Ovary (tissue), 9 donors: ENCODE data around the gene PHKG1. TPM values are rescaled to one million over a fixed set of nuclear protein-coding genes. Genes with fewer than 3 reads are reported as not detected.

Experiments
- DNase-seq, 5 donors: peaks; one replicate each; pipeline ENCODE4 v3.0.0-alpha.2; 2019 to 2020
- H3K27ac ChIP-seq, 2 donors: fragments of 200-600 bp; one replicate each; pipeline versions ENCODE4 v1.5.1 to v1.8.0; 2019 to 2022
- H3K27me3 ChIP-seq: fragments of 200-600 bp; one replicate; pipeline ENCODE4 v1.8.0; 2022
- H3K36me3 ChIP-seq: fragments of 200-600 bp; sonication (generic); one replicate; pipeline ENCODE4 v1.5.1; 2019
- H3K4me1 ChIP-seq: one replicate; pipeline ENCODE4 v1.8.1; 2013; ENCODE audit warnings: mild to moderate bottlenecking, moderate library complexity; ENCODE audit not compliant: insufficient read depth
- H3K4me3 ChIP-seq: fragments of 200-600 bp; sonication (generic); one replicate; pipeline ENCODE4 v1.5.1; 2017
- H3K9me3 ChIP-seq, 2 donors: fragments of 200-600 bp in 1 of 2; sonication (generic) in 1 of 2; one replicate each; pipeline versions ENCODE4 v1.5.1 to v1.8.1; 2013 to 2019; ENCODE audit warnings: mild to moderate bottlenecking in 1 of 2, moderate library complexity in 1 of 2
- EP300 ChIP-seq: sonication (generic); formaldehyde crosslinking; IDR thresholded peaks from one replicate; pipeline ENCODE4 v1.6.1; 2017; ENCODE audit warnings: antibody characterized with exemption
- POLR2A ChIP-seq: fragments of 450-650 bp; IDR thresholded peaks from one replicate; pipeline ENCODE4 v1.6.1; 2017; ENCODE audit warnings: antibody characterized with exemption, mild to moderate bottlenecking, moderate library complexity
- WGBS, 3 donors: extraction: QIAGEN DNeasy Blood & Tissue Kit in 1 of 3; methylation state at CpG; one replicate each; pipeline versions ENCODE4 v1.1.5 to v1.1.7; 2013 to 2017; 5-methylcytosine and 5-hydroxymethylcytosine counted together
- intact Hi-C, 4 donors: fragments of 100-400 bp; cut with DNase I; formaldehyde crosslinking; loops; one replicate each; pipeline versions ENCODE4 v1.11.0 to v1.15.1; 2022 to 2023
- polyA plus RNA-seq, 2 donors: library from polyadenylated mRNA; stranded (reverse); fragments of 200-250 nt in 1 of 2; fragments of 350-450 nt in 1 of 2; fragmentation: Illumina TruSeq in 1 of 2; extraction: RNeasy Lipid Tissue Mini Kit (QIAGEN cat#74804) in 1 of 2; gene quantifications; one replicate each; pipeline ENCODE4 v1.2.3, GENCODE V29; 2013 to 2014
- total RNA-seq, 7 donors: library from RNA; depleted of rRNA in 2 of 7; stranded (reverse); fragments of >200 nt in 2 of 7; fragmentation: NEBNext Ultra II Directional in 3 of 7; extraction: Animal tissue kit (Norgen Biotek cat#: 25700) in 3 of 7; gene quantifications; one replicate each; pipeline versions ENCODE4 v1.1.0 to v1.2.4, GENCODE V29; 2016 to 2023
- TF ChIP-seq, protein P1 (sequence below), 3 donors: fragments of 450-650 bp in 2 of 3; fragments of 200-600 bp in 1 of 3; IDR thresholded peaks; one replicate each; pipeline versions ENCODE4 v1.5.1 to v1.8.0; 2016 to 2022; ENCODE audit warnings: antibody characterized with exemption in 3 of 3, mild to moderate bottlenecking in 1 of 3
- donor health status: DM: no; HTN: no; CAD: no; lungs with moderate emphysema.
- donor health status: DM: no; HTN: no; CAD: no.
- donor health status: Bipolar disorder and iron deficiency.
- donor health status: DM: yes; HTN: yes; CAD: no.
- donor health status: DM: no; HTN: no; CAD: no.
- donor health status: DM: yes; HTN: yes; CAD: no.

The PHKG1 gene
- total and polyA plus RNA-seq, 9 donors, result 0.97 to 2.3 (median 1.1) TPM

DNA sequence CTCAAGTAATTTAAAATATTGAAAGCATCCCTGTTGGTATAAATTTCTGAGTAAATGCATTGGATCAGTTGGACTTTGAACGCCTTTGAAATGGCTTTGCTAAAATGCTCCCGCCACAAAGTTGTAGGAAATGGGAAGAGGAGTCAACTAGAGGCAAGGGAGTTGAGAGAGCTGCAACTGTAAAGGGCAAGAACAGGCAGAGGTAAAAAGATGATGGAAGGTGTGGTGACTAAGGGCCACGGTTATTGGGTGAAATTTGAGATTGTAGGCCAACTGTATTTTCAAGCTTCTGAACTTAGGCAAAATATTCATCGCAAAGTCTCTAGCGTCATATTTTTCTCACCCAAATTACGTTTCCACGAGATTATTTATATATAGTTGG, 29.3 kb downstream of the PHKG1 start:
- Histone ChIP-seq H3K4me1 (peaks cover 3% of the 10 kb centered on the region), H3K36me3 (no peaks in the 10 kb centered on the region), H3K4me3 (peak overlapping the region; percentile 87), H3K9me3 (no peaks in the 10 kb centered on the region), H3K27ac (peak overlapping the region in 1 of 2 donors; percentile 85), H3K27me3 (no peaks in the 10 kb centered on the region)
- intact Hi-C loops, result no loop called here
- DNase-seq, result no peak
- TF ChIP-seq, protein P1, sequence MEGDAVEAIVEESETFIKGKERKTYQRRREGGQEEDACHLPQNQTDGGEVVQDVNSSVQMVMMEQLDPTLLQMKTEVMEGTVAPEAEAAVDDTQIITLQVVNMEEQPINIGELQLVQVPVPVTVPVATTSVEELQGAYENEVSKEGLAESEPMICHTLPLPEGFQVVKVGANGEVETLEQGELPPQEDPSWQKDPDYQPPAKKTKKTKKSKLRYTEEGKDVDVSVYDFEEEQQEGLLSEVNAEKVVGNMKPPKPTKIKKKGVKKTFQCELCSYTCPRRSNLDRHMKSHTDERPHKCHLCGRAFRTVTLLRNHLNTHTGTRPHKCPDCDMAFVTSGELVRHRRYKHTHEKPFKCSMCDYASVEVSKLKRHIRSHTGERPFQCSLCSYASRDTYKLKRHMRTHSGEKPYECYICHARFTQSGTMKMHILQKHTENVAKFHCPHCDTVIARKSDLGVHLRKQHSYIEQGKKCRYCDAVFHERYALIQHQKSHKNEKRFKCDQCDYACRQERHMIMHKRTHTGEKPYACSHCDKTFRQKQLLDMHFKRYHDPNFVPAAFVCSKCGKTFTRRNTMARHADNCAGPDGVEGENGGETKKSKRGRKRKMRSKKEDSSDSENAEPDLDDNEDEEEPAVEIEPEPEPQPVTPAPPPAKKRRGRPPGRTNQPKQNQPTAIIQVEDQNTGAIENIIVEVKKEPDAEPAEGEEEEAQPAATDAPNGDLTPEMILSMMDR (IDR thresholded peaks at IDR 0.05), result no peak
- TF ChIP-seq EP300 (no peak), POLR2A (no peak)
- WGBS, 3 donors, result 44 to 60% (median 51%) methylated on average over 7 of the region's 7 CpGs

DNA sequence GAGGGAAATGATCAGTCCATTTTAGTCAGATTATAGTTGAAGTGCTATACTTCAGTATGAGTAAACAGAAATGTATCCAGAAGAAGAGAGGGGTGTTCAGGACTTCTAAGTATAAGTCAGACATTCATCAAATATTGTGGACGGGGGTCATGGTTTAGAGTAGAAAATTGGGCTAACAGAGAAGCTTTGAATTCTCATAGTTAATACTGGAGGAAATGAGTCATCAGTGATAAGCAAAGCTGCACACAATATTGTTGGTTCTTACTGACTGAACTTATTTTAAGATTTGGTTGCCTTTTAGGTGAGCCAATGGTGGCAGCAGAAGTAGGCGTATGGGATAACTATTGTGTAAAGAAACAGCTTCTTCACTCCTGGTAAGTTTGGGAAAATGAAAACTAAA, 30.4 kb downstream of the PHKG1 start:
- Histone ChIP-seq H3K27ac (peak overlapping the region in 1 of 2 donors; percentile 85), H3K27me3 (no peaks in the 10 kb centered on the region), H3K4me3 (no peak overlapping the region), H3K9me3 (no peaks in the 10 kb centered on the region), H3K36me3 (no peaks in the 10 kb centered on the region), H3K4me1 (peaks cover 3% of the 10 kb centered on the region)
- no peak for DNase-seq
- 20 to 35% (median 21%) methylated on average over 2 of the region's 2 CpGs for WGBS, 3 donors
- intact Hi-C loops, result no loop called here
- TF ChIP-seq POLR2A (no peak), EP300 (no peak)
- TF ChIP-seq, protein P1 (IDR thresholded peaks at IDR 0.05), result no peak

DNA sequence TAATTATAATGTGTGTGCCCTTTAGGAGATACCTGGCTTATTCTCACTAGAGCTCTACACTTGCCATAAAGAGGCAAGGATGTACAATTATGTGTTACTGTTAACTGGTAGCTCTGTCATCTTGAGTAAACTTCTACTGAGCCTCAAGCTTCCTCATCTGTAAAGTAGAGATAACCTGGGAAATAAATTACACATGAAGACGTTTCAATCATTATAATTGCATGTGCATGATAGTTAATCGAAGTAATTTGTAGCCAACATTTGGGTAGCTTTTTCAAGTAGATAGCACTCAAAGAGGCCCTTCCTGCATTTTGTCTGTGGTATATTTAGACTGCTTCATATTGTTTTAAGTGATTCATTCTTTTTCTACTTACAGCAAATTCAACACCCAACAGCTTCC, 38.8 kb downstream of the PHKG1 start:
- WGBS, 3 donors, result 70 to 84% (median 76%) methylated on average over 2 of the region's 2 CpGs
- peaks cover 12% of the 10 kb centered on the region for H3K4me1 ChIP-seq
- no peak for TF ChIP-seq POLR2A
- H3K9me3 ChIP-seq, result no peaks in the 10 kb centered on the region
- no peaks in the 10 kb centered on the region for H3K36me3 ChIP-seq
- no peak overlapping the region for H3K4me3 ChIP-seq
- DNase-seq, result no peak
- H3K27me3 ChIP-seq, result no peaks in the 10 kb centered on the region
- H3K27ac ChIP-seq, result no peak overlapping the region
- intact Hi-C loops, result no loop called here

DNA sequence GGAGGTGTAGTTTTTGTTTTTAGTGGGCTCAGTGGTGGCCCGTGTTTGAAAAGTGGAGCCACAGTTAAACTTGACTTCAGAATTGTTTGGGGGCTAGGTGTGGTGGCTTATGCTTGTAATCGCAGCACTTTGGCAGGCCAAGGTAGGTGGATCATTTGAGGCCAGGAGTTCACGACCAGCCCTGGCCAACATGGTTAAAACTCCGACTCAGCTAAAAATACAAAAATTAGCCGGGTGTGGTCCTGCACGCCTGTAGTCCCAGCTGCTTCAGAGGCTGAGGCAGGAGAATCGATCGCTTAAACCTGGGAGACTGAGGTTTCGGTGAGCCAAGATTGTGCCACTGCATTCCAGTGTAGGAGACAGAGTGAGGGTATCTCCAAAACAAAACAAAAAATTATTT, 39.4 kb downstream of the PHKG1 start:
- no peaks in the 10 kb centered on the region for H3K36me3 ChIP-seq
- H3K4me1 ChIP-seq, result peaks cover 12% of the 10 kb centered on the region
- DNase-seq, result no peak
- intact Hi-C loops, result no loop called here
- H3K4me3 ChIP-seq, result no peak overlapping the region
- no peak for TF ChIP-seq POLR2A
- TF ChIP-seq EP300, result no peak
- TF ChIP-seq, protein P1 (IDR thresholded peaks at IDR 0.05), result no peak
- WGBS, 3 donors, result 81 to 84% (median 83%) methylated on average over 9 of the region's 9 CpGs
- no peaks in the 10 kb centered on the region for H3K9me3 ChIP-seq
- no peak overlapping the region for H3K27ac ChIP-seq
- H3K27me3 ChIP-seq, result no peaks in the 10 kb centered on the region

DNA sequence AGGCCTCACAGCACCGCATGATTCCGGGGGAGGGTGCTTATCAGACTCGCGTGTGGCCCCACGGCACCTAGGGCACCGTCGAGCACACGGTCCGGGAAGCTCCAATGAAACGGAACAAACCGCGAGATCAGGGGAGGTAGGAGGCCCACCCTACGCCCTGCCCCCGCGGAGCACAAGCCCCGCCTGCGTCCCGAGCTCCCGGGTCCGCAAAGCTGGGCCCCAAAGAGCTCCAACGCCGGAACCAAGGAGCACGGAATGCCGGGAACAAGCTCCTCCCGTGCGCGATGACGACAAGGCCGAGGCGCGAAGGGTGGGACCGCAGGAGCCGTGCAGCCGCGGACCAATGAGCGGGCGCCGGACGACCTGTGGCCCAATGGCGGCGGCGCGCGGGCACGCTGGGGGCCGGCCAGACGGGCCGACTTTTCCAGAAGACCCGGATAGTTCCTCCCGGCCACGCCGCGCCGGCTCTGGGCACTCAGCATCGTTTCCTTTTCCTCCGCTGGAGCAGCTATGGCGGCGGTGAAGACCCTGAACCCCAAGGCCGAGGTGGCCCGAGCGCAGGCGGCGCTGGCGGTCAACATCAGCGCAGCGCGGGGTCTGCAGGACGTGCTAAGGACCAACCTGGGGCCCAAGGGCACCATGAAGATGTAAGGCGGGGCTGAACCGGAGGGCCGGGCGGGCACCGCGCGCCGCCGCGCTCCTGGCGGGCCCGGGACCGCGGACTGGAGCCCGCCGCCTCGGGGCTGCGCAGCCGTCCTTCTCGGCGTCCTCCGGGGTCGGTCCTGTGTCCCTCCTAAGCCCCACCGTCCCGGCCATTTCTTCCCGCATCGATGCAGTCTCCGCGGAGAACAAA, 41.2 kb downstream of the PHKG1 start, which contains the start of the genes CCT6A and PSPH:
CCT6A (plus strand) TSS at position 427 of the 853 bp plus-strand sequence; CDS start at position 511, 84 bp downstream.
PSPH (minus strand) TSS at position 106 of the 853 bp plus-strand sequence. CDS start 30,232 bp downstream, outside the sequence.
- WGBS, 3 donors, result 0 to 1% (median 1%) methylated on average over 34 to 97 of the region's 97 CpGs
- intact Hi-C loops, result no loop called here
- peak within 1 kb of the TSS; percentile 33 to 88 for H3K27ac ChIP-seq
- peak; percentile 96 to 98 (median 97) for DNase-seq
- H3K27me3 ChIP-seq, result no peaks in the 10 kb centered on the region
- no peaks in the 10 kb centered on the region for H3K36me3 ChIP-seq
- peak; percentile 88 for TF ChIP-seq POLR2A
- TF ChIP-seq, protein P1 (IDR thresholded peaks at IDR 0.05), result no peak
- peak; percentile 66 for TF ChIP-seq EP300
- H3K9me3 ChIP-seq, result no peaks in the 10 kb centered on the region
- H3K4me3 ChIP-seq, result peak within 1 kb of the TSS; percentile 93
- H3K4me1 ChIP-seq, result peaks cover 16% of the 10 kb centered on the region
